Breast epithelium (tissue), 4 donors: Measurements from ENCODE around the gene SCARF2. TPM values are rescaled to one million over a fixed set of nuclear protein-coding genes. Genes with fewer than 3 reads are reported as not detected.

Experiments
- DNase-seq, 2 donors: peaks; one replicate each; pipeline ENCODE4 v3.0.0-alpha.2; 2019; ENCODE audit warnings: low spot score in 2 of 2
- H3K27ac ChIP-seq, 2 donors: fragments of 200-600 bp; sonication (generic) in 1 of 2; one replicate each; pipeline ENCODE4 v1.5.1; 2016 to 2019; ENCODE audit warnings: mild to moderate bottlenecking in 1 of 2
- H3K27me3 ChIP-seq, 2 donors: fragments of 200-600 bp; sonication (generic) in 1 of 2; one replicate each; pipeline versions ENCODE4 v1.5.1 to v1.6.0; 2017 to 2019; ENCODE audit warnings: control low read depth in 1 of 2, mild to moderate bottlenecking in 1 of 2
- H3K36me3 ChIP-seq: fragments of 200-600 bp; one replicate; pipeline ENCODE4 v1.5.1; 2019
- H3K4me1 ChIP-seq, 2 donors: fragments of 200-600 bp; sonication (generic); one replicate each; pipeline ENCODE4 v1.5.1; 2016 to 2019; ENCODE audit warnings: control low read depth in 1 of 2
- H3K4me3 ChIP-seq, 3 donors: fragments of 200-600 bp; sonication (generic); 1 replicate in 2 of 3; 2 replicates in 1 of 3; pipeline ENCODE4 v1.5.1; 2016 to 2019; ENCODE audit warnings: mild to moderate bottlenecking in 3 of 3, moderate library complexity in 2 of 3
- H3K9me3 ChIP-seq, 2 donors: fragments of 200-600 bp; sonication (generic) in 1 of 2; one replicate each; pipeline ENCODE4 v1.5.1; 2016 to 2019; ENCODE audit warnings: control low read depth in 1 of 2
- CTCF ChIP-seq, 3 donors: fragments of 450-650 bp; IDR thresholded peaks; one replicate each; pipeline ENCODE4 v1.5.1; 2016 to 2017; ENCODE audit warnings: antibody characterized with exemption in 3 of 3, mild to moderate bottlenecking in 3 of 3, moderate library complexity in 3 of 3
- POLR2A ChIP-seq: fragments of 450-650 bp; IDR thresholded peaks from one replicate; pipeline ENCODE4 v1.6.1; 2016; ENCODE audit warnings: antibody characterized with exemption, mild to moderate bottlenecking, moderate library complexity
- POLR2AphosphoS5 ChIP-seq, 3 donors: sonication (generic); formaldehyde crosslinking; IDR thresholded peaks; one replicate each; pipeline ENCODE4 v1.6.1; 2017; ENCODE audit warnings: antibody characterized with exemption in 3 of 3
- intact Hi-C: fragments of 100-400 bp; cut with DNase I; formaldehyde crosslinking; loops from one replicate; pipeline ENCODE4 v1.15.1; 2023; ENCODE audit warnings: low total_unique reads
- total RNA-seq, 3 donors: library from RNA; depleted of rRNA; stranded (reverse); fragments of >200 nt; gene quantifications; one replicate each; pipeline ENCODE4 v1.1.0, GENCODE V29; 2016

SCARF2 gene
- total RNA-seq, 3 donors from 2014 or later, result 5.3 to 14.7 (median 12.3) TPM

- no peak for DNase-seq
Measured at GRCh38 chr22:20406686-20407408, 30.8 kb downstream of the SCARF2 start.

GRCh38 chr22:20405931-20406685, 31.5 kb downstream of the SCARF2 start:
- no peaks in the 10 kb centered on the region for H3K9me3 ChIP-seq
- no peak overlapping the region for H3K4me3 ChIP-seq
- no peaks in the 10 kb centered on the region for H3K4me1 ChIP-seq
- no peak for TF ChIP-seq POLR2AphosphoS5 (IDR thresholded peaks at IDR 0.05)
- TF ChIP-seq CTCF (IDR thresholded peaks at IDR 0.05), result no peak
- no peak for TF ChIP-seq POLR2A
- no peak for DNase-seq
- intact Hi-C loops, result no loop called here
- H3K36me3 ChIP-seq, result peaks cover 5% of the 10 kb centered on the region
- H3K27me3 ChIP-seq, result no peaks in the 10 kb centered on the region
- H3K27ac ChIP-seq, result no peak overlapping the region

More at GRCh38 chr22:20406686-20407408, 30.8 kb downstream of the SCARF2 start:
- no peaks in the 10 kb centered on the region for H3K27me3 ChIP-seq
- peaks cover 5% of the 10 kb centered on the region for H3K36me3 ChIP-seq
- TF ChIP-seq POLR2A, result no peak
- no peaks in the 10 kb centered on the region for H3K9me3 ChIP-seq
- no peaks in the 10 kb centered on the region for H3K4me1 ChIP-seq
- H3K4me3 ChIP-seq, result no peak overlapping the region
- no peak overlapping the region for H3K27ac ChIP-seq
- intact Hi-C loops, result no loop called here

GRCh38 chr22:20405291-20405930, 32.2 kb downstream of the SCARF2 start:
- H3K27me3 ChIP-seq, result no peaks in the 10 kb centered on the region
- TF ChIP-seq POLR2AphosphoS5 (IDR thresholded peaks at IDR 0.05) (no peak), POLR2A (no peak), CTCF (IDR thresholded peaks at IDR 0.05) (no peak)
- no peaks in the 10 kb centered on the region for H3K9me3 ChIP-seq
- DNase-seq, result no peak
- no peaks in the 10 kb centered on the region for H3K4me1 ChIP-seq
- H3K4me3 ChIP-seq, result no peak overlapping the region
- H3K27ac ChIP-seq, result no peak overlapping the region
- H3K36me3 ChIP-seq, result peaks cover 5% of the 10 kb centered on the region
- intact Hi-C loops, result no loop called here

GRCh38 chr22:20404881-20405280, 32.7 kb downstream of the SCARF2 start:
- intact Hi-C loops, result no loop called here

DNA sequence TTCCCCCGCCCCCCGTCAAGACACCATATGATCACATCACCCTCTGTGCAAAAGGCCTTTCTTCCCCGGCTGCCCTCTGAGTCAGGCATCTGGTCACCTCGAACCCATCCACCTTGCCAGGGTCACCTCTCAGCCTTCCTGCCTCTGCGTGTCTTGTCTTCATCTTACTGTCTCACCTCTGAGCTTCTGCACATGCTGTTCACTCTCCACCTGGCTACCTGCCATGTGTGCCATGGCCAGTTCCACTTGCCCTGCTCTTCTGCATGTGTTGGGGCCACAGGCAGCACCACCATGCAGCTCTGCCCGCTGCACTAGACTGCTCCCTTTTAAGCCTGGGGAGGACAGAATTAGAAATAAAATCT, 33.9 kb downstream of the SCARF2 start:
- Histone ChIP-seq H3K27me3 (no peaks in the 10 kb centered on the region), H3K27ac (no peak overlapping the region), H3K9me3 (no peaks in the 10 kb centered on the region), H3K4me1 (no peaks in the 10 kb centered on the region), H3K36me3 (peaks cover 5% of the 10 kb centered on the region), H3K4me3 (no peak overlapping the region)
- no peak for TF ChIP-seq CTCF (IDR thresholded peaks at IDR 0.05)
- no peak for TF ChIP-seq POLR2A
- TF ChIP-seq POLR2AphosphoS5 (IDR thresholded peaks at IDR 0.05), result no peak
- DNase-seq, result no peak
- intact Hi-C loops, result no loop called here

More at GRCh38 chr22:20404881-20405280, 32.7 kb downstream of the SCARF2 start:
- Histone ChIP-seq H3K9me3 (no peaks in the 10 kb centered on the region), H3K36me3 (peaks cover 5% of the 10 kb centered on the region), H3K4me1 (no peaks in the 10 kb centered on the region), H3K27ac (no peak overlapping the region), H3K27me3 (no peaks in the 10 kb centered on the region), H3K4me3 (no peak overlapping the region)
- TF ChIP-seq CTCF (IDR thresholded peaks at IDR 0.05) (no peak), POLR2AphosphoS5 (IDR thresholded peaks at IDR 0.05) (no peak), POLR2A (no peak)
- no peak for DNase-seq
